Fibroblast of the conjunctiva (primary cell): ENCODE results near the gene ECEL1.

Experiments used
- DNase-seq: peaks from one replicate; pipeline ENCODE4 v3.0.0-alpha.2; 2010; ENCODE audit warnings: low read depth

ECEL1 gene

DNA sequence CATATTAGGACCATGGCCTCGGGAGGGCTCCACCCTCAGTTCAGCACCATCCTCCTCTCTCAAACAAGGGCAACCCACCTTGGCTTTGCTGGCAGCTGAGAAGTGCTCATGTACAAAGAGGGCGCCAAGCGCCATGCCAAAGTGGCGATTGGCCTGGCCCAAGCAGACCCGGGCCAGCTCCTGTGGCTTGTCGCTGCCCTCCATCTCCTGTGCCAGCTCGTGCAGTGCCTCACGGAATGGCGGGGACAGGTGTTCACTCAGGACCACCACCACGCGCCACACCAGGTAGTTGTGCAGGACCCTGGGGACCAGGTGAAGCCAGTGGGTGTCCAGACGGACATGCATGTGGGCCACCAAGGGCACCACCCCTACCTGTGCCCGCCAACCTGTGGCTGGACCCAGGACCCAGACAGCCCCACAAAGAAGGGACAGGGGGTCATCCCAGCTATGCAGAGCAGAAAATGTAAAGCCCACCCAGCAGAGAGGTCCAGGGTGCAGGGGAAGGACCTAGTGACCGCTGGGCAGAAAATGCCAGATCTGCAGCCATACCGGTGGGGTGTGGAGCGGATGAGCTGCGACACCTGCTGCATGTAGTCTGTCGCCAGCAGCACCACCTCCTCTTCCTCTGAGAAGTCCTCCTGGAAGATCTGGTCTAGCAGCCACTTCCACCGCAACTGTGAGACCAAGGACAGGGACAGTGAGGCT lies 3.6 kb downstream of the ECEL1 start:
- no peak for DNase-seq

DNA sequence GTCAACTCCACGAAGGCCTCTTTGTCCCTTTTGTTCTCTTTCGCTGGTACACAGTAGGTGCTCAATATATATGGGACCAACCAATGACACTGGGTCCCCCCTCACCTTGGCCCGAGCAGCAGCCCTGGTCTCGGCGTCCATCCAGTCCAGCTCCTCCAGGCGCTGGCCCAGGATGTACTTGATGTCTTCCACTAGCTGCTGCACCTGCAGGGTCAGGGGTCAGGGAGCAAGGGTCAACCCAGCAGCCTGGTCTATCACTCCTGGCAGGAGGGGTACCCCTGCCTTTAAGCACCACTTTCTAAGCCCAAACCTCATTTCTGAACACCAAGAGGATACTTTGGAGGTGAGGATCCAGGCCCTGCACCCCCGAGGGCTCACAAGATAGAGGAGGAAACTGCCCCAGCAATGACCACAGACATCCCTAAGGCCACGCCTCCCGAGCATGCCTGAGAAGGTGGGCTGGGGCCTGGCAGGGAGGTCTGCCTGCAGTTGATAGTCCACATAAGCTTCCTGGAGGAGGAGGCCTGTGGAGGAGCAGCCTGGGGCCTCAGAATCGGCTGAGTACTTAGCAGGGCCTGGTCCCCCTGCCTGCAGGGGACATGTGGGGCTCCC lies 4.2 kb downstream of the ECEL1 start:
- no peak for DNase-seq

DNA sequence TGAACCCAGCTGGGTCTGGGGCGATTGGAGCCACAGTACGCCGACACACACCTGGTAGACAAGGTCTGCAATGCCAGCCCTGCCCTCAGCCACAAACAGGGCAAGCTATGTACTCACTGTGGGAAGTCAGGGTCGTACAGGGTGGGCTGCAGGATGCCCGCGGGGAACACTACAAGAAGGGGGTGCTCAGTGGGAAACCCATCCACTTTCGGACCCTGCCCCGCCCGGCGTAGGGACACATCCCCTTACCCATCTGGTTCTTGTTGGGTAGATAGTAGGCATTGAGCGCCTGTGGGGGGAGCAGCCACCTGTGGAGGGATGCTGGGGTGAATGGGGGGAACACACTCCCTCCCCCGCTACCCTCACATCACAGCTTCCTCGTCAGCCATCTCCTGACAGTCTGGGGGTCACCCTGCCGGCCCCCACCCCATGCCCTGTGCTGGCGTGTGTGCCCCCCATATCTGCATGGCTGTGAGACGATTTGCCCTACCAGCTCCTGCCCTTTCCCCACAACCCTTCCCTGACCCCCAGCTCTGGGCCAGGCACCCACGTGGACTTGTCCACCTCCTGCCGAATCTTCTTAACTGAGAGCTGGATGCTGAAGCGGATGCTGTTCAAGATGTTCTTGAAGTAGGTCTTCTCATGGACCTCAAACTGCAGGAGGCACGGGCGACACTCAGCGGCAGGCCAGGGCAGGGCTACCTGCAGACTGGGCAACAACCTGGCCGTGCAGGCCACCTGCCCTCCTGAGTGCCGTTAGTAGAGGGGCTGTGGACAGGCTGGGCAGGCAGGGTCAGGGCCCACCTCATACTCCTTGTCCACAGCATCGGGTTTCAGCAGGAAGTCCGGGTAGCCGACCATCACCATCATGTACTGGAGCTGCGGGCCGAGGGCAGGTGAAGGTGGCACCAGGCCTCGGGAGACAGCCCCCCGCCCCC lies 5.1 kb downstream of the ECEL1 start:
- no peak for DNase-seq

DNA sequence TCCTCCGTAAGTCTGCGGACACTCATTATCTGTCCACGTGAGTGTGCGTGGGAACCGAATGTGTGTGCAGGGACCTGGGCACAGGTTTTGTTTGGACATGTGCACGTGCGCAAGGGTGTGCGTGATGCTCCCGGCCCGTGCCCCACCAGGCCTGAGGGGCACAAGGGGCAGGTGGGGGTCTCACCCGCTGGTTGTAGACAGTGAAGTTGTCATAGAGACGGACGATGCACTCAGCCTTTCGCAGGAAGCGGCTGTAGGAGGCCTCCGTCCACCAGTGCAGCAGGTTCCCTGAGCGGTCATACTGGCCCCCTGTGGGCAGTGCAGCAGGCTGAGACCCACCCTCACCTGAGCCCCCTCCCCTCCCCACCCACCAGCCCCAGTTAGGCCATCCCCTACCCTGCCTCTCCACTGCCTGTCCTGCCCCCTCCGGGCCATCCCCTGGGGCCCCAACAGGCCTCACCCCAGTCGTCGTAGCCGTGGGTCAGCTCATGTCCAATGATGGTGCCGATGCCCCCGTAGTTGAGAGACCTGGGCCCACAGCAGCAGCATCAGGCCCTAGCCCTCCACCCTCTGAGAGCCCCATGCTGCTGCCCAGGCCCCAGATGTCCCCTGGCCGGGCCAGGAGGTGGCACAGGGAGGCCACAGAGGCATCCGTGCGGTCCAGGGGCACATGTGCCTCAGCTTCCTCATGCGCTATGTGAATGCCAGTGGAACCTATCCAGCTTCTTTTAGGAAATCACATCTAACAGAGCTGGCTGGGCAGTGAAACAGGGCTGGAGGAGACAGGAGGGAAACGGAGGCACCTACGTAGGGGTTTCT lies 6.1 kb downstream of the ECEL1 start:
- no peak for DNase-seq

DNA sequence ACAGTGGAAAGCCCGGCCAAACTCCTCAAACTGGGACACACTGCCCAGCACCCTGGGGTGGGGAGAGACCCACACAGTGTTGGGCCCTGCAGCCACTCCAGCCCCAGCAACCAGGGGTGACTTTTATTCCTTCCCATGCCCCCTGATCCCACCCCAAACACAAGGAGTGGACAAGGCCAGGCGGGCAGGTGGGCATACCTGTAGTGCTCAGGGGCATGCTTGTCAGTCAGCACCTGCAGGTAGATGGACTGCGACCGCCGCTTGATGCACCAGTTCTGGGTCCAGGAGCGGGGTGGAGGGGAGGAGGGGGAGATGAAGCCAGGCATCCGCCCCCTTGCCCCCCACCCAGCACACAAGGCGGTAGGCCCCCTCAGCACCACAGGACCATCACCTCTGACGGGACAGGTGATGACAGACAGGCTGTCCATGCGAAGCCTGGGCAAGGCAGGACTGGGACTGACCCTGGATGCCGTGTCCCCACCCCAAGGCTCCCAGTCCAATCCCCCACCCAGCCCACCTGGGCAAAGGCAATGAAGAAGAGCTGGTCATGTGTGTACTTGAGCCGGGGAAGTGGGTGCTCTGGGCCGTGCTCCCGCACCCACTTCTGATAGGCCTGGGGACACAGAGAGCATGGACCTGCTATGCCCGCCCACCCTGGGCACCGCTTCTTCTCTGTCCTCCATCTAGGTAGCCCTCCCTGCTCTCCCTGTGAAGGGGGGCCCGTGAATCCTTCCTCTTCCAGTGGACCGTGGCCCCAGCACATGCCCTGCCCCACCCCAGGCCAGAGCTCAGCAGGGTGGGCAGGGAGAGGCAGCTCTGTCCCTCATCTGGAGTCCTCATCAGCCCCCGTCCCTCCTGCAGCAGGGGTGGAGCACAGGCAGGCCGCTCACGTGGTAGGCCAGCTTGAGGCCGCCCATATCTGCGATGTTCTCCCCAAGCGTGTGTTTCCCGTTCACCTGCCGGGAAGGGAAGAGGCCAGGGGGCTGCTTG lies 7.1 kb downstream of the ECEL1 start:
- no peak for DNase-seq

DNA sequence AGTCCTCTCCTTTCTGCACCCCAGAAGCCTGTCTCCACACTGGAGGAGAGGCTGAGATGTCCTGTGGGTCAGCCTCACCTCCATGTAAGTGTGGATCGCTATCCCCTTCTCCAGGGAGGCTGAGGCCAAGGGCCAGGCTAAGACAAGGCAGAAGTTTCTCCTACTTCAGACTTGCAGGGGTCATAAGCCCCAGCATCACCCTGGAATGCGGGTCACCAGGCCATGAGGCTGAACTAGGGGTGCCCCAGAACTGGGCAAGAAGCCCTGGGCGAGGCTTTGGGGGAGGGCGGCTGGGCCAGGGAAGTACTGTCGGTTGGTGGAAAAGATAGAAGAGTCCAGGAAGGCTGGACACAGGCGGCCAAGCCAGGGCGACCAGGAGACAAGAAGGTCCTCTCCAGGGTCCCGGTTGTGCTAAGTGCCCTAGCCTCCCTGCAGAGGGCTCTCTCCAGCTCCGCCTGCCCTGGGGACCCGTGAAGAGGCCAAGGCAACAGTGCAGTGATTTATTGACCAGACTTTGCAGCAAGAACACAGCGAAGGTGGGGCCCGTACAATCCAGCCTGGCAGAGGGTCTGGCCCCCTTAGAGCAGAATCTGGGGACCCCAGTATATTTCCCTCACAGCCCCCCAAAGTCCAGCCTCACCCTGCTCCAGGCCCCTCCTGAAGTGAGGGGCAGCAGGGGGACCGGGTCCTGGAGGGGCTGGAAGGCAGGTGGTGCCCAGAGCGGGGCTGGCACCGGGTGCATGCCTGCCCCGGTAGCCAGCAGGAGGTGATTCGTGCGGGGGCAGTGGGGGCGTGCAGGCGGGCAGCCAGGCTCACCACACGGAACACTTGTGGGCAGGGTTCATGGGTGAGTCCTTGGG lies 8.1 kb downstream of the ECEL1 start:
- no peak for DNase-seq

DNA sequence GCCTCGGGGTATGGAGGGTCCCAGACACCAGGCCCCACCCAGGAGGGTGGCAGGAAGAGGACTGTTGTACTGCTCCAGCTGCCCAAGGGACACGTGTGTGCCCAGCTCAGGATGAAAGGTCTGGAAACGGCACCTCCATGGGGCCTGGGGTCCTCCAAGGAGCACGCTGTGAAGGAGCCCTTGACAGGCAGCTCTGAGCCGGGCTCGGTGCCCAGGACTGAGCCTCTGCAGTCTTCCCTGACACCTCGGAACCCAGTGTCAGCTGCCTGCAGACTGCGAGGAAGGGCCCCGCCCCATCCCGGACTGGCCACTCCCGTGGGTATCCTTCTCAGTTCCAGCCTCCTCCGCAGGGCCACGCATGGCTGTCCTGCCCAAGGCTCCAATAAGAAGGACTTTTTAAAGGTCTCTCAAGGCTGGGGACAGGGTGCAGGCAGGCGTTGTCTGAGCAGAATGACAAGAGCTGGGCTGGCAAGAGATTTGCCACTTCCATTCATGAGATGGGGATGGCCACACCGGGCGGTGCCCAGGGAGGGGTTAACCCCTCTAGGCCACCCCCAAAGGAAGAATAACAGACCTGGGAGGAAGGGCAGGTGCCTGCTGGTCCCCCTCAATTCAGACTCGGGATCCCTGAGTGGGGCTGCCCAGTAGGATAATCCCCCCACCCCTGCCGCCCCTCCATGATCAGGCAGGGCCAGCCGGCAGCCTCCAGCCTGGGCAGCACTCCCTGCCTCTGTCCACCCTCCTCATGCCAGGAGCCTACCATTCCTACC lies 8.9 kb downstream of the ECEL1 start:
- DNase-seq, result no peak

DNA sequence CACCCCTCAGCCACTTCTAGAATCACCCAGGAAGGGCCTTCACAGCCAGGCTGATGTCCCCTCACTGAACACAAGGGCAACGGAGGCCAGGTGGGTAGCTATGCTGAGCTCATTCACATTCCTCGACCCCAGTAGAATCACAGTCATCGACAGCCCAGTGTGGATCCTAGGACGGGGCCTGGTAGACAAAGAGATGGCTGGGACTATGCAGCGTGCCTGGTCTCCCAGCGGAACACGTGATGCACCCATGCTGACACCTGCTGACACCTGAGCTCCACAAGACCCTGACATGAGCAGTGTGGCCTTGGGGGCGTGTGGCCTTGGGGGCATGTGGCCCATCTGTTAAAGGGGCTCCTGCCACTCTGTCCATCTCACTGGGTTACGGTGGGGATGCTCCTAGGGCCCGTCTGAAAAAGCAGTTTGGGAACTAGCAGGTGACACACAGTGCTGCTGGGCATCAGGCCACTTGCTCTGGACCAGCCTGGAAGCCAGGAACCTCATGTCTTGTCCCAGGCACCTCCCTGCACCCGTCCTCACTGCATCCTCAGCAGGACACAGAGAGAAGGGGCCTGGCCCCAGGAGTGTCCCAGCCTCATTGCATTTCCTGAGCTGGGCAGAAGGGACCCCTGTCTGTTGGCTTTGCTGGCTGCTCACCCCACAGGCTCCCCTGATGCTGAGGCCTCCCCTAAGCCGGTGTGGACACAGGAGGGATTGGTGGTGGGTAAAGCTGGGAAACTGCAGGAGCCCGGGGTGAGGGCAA lies 9.7 kb downstream of the ECEL1 start:
- no peak for DNase-seq

DNA sequence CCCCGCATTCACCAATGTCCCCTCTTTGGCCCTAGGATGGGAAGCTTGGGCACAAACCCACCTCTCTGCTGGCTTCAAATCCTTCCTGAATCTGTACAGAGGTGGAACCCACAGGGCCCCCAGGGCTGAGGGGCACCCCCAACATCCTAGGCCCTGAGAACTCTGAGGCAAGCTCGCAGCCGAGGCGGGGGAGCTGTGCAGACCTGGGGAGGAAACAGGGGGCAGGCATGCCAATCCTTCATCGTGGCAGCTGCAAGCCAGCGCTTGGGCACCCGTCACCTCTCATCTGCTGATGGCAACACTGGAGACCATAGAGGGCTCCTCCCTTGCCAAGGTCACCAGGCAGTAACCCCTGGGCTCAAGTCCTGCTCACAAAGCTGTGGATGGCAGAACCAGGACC lies 10.8 kb downstream of the ECEL1 start:
- DNase-seq, result no peak

DNA sequence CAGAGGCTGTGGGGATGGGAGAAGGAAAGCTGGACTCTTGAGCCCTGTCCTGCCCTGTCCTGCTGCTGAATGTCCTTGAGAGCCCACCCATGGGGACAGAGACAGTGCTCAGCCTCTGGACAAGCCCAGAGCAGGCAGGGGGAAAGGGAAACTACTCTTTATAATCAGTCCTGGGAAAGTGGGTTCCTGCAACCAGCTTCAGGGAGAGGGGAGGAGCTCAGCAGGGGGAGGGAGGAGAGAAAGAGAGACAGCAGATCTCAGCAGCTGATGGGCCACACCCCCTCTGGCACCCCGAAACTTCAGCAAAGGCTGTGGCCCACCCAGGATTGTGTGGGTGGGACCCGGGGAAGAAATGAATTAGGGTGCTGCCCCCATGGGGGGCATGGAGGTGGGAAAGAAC lies 11.6 kb downstream of the ECEL1 start:
- no peak for DNase-seq

DNA sequence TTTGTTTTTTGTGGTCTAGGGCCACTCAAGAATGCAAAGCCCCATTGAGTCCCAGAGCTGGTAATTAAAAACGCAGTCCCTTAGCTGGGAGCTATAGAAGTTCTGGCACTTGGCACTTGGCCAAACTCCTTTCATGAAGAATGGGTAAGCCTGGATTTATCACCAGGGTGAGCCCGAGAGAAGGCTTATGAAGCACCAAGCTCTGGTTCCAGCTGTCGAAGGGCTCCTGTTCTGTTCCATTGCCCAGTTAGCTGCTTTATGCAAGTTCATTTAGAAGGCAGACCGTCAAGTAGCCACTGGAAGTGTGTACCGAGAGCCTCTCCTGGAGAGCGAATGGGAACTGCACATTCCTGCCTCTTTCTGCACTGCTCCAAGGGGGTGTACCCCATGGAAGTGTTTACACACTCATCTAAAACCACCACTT lies 14.2 kb downstream of the ECEL1 start:
- no peak for DNase-seq

DNA sequence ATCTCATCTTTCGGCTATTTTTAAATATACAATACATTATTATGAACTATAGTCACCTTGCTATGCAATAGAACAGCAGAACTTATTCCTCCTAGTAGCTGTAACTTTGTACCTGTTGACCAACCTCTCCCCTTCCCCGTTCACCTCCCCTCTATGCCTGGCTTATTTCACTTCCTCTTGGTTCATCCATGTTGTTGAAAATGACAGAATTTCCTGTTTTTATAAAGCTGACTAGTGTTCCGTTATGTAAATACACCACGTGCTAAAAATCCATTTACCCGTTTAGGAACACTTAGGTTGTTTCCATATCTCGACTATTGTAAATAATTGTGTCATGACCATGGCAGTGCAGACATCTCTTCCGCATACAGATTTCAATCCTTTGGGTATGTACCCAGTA lies 21.4 kb downstream of the ECEL1 start:
- DNase-seq, result no peak

DNA sequence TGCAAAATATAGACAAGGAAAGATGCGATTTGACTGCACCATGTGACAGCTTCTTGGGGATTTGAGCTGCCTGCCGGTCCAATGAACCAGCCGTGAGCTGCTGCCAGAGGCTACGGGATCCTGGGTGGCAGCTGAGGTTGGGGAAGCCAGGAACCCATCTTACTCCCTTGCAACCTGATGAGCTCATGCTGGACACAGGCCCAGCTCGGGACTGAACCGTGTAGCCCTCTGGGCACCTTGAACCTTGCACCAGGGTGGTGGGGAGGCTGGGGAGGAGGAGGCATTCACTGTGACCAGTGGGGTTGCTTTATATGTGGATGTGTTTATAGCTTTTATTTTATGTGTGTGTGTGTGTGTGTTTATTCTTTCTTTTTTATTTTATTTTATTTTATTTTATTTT lies 22.6 kb downstream of the ECEL1 start:
- DNase-seq, result no peak

DNA sequence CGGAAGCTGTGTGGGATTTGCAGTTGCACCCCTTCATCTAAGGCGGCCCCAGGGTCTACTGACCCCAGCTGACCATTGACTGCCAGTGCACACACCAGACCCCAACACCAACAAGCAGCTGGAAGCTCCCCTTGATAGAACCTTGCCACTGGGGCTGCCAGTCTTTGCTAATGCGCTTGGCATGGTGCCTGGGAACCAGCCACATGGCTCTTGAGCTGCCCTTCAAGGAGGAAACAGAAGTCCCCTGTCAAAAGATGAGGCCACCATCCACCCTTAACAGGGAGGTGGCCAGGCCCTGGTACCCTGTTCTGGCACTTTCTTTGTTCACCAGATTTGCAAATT lies 23.1 kb downstream of the ECEL1 start:
- DNase-seq, result no peak

DNA sequence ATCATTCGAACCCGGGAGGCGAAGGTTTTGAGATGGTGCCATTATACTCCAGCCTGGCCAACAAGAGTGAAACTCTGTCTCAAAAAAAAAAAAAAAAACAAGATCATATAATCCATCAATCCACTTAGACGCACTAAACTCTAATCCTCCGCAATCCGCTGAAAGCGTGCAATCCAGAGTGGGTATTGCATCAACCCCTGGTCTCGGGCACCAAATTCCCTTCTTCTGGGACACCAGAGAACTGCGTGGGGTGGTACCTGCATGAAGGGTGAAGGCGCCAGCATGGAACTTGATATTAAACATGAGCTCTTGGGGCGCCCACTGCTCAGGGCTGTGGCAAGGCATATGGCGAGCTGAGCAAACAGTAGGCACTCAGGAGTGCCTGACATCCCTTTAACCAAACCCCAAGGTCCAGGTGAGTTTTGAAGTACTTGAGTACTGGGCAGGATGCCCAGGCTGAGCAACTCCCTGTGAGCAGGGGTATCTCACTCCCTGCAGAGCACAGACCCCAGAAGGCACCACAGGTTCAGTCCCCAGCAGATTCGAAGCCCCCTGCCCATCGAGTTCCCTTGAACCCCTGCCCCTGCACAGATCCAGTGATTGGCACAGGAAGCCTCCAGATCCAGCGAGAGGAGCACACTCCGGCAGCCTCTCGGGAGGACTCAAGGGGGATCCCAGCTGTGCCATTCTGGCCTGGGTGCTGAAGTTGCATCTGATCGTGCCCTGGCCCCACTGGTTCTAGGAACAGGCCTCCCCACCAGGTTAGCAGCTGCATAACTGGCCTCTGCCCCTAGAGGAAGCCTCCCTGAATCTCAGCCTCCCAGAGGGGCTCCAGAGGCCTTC lies 23.7 kb downstream of the ECEL1 start:
- no peak for DNase-seq

DNA sequence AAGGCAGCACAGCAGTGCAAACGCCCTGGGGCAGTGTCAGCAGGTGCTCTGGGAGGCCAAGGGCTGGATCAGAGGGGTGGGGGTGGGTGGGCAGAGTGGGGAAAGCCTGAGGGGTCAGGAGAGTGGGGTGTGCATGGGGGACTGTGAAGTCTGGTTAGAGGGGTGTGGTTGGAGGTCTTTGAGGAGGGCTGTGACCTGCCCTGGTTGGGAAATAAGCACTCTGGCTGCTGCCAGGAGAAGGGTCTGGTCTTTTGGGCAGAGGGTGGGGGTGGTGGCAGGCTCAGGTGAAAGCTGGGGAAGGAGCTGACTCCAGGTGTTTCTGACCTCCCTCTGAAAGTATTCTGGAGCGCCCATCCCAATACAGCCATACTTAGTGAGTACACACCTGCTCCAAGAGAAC lies 27.5 kb downstream of the ECEL1 start:
- no peak for DNase-seq

DNA sequence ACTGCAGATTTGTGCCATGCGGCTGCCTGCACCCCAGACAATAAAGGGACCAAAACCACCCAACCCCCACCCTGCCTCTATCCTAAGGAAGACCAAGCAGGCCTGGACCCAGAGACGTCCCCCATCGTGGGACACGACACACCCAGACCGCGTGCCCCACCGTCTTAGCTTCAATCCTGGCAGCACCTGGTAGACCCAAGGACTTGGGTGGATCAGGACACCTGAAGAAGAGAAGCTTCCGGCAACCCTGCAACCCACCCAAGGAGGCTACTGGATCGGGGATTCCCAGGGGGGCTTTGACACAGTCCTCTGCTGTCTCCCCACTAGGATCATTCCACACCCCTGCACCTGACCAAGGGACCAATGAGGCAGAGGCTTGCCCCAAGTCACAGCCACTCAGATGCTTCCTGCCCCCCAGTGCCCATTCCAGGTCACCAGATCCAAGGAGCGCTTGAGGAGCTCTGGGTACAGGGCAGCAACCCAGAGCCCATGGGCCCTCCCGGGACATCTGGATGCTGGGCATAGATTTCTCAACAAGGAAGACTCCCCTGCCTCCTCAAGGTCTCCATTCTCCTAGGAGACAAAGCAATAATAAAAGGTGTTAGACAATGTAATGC lies 28.1 kb downstream of the ECEL1 start:
- no peak for DNase-seq
